HepG2 (cell line): ENCODE measurements around the gene MYO6. TPM values are rescaled to one million over a fixed set of nuclear protein-coding genes. Genes with fewer than 3 reads are reported as not detected.

ENCODE experiments used
- ATAC-seq: fragments of 200-7000 bp; cut with Tn5 transposase; 3 replicates; pipeline ENCODE4 v1.9.1; 2020; ENCODE audit warnings: mild to moderate bottlenecking, moderate library complexity
- BruUV-seq: library from RNA; stranded (reverse); fragments of 400-500 nt; replicated peaks from 2 replicates; lab custom pipeline; 2021; lab: Mats Ljungman, UMichigan
- CTCF ChIA-PET: fragments of 300-600 bp; formaldehyde crosslinking; extraction: SDS; loops from one replicate; lab custom pipeline; 2021; ENCODE audit warnings: low total read pairs, inconsistent platforms, low intra/inter-chr PET ratio; lab: Yijun Ruan, JAX
- POLR2A ChIA-PET: fragments of 350-600 bp; sonication (Branson Sonifier 250); formaldehyde crosslinking; loops from one replicate; lab custom pipeline; 2020; ENCODE audit warnings: antibody characterized with exemption, inconsistent platforms; lab: Yijun Ruan, JAX
- DNase-seq: peaks from one replicate; pipeline ENCODE4 v3.0.0-alpha.2; 2015; ENCODE audit warnings: low spot score
- FAIRE-seq: peaks from 3 replicates; lab custom pipeline; 2011; peaks lifted over from hg19 to GRCh38; lab: Jason Lieb, UNC
- H2AFZ ChIP-seq: one replicate; pipeline ENCODE4 v1.6.1; 2011; ENCODE audit warnings: low read length, inconsistent platforms
- H3K27ac ChIP-seq: fragments of 300-600 bp; 3 replicates; pipeline ENCODE4 v1.8.0; 2011; ENCODE audit warnings: mixed run types, mild to moderate bottlenecking, mixed read lengths, low read length, inconsistent platforms; ENCODE audit not compliant: insufficient read depth; ENCODE audit errors: extremely low read length
- H3K27me3 ChIP-seq, 2 experiments: fragments of 200-600 bp in 1 of 2; 2 replicates in 1 of 2; 3 replicates in 1 of 2; pipeline versions ENCODE4 v1.6.0 to v1.8.0; 2011; ENCODE audit warnings: low read length in 2 of 2, mild to moderate bottlenecking in 2 of 2, moderate library complexity in 2 of 2, inconsistent platforms in 1 of 2; ENCODE audit not compliant: insufficient read depth in 2 of 2, control insufficient read depth in 1 of 2
- H3K36me3 ChIP-seq, 2 experiments: fragments of 200-600 bp in 1 of 2; replicated peaks in 1 of 2; 2 replicates in 1 of 2; 3 replicates in 1 of 2; pipeline versions ENCODE4 v1.5.1 to v1.8.0; 2011; ENCODE audit warnings: low read length in 2 of 2, inconsistent platforms in 1 of 2; ENCODE audit not compliant: insufficient read depth in 2 of 2, control insufficient read depth in 1 of 2
- H3K4me1 ChIP-seq: 2 replicates; pipeline ENCODE4 v1.5.1; 2012; ENCODE audit warnings: low read length, inconsistent platforms; ENCODE audit not compliant: insufficient read depth
- H3K4me2 ChIP-seq: 2 replicates; pipeline ENCODE4 v1.6.0; 2011; ENCODE audit warnings: low read depth, low read length, inconsistent platforms
- H3K4me3 ChIP-seq, 3 experiments: fragments of 200-600 bp in 1 of 3; sonication (generic), shearing (Covaris generic) in 1 of 3; replicated peaks in 1 of 3; 2 replicates each; pipeline ENCODE4 v1.5.1; 2011 to 2016; ENCODE audit warnings: low read length in 3 of 3, inconsistent platforms in 2 of 3, low read depth in 2 of 3, mild to moderate bottlenecking in 2 of 3, control low read depth in 1 of 3, mixed read lengths in 1 of 3; ENCODE audit not compliant: insufficient read depth in 1 of 3
- H3K79me2 ChIP-seq: one replicate; pipeline ENCODE4 v1.6.1; 2011; ENCODE audit warnings: low read length, inconsistent platforms; ENCODE audit not compliant: insufficient read depth
- H3K9ac ChIP-seq: 2 replicates; pipeline ENCODE4 v1.6.0; 2011; ENCODE audit warnings: mild to moderate bottlenecking, low read depth, low read length, inconsistent platforms; ENCODE audit not compliant: insufficient read depth
- H3K9me3 ChIP-seq: 2 replicates; pipeline ENCODE4 v1.5.1; 2012; ENCODE audit warnings: mild to moderate bottlenecking, low read length
- H4K20me1 ChIP-seq: 2 replicates; pipeline ENCODE4 v1.6.0; 2011; ENCODE audit warnings: inconsistent platforms, mild to moderate bottlenecking, low read length, moderate library complexity; ENCODE audit not compliant: insufficient read depth
- BORCS8-MEF2B ChIP-seq: sonication (generic); formaldehyde crosslinking; IDR thresholded peaks from 2 replicates; pipeline ENCODE4 v1.8.0; 2022; ENCODE audit warnings: mild to moderate bottlenecking, missing genetic modification reagents
- DRAP1 ChIP-seq: IDR thresholded peaks from 2 replicates; pipeline ENCODE4 v1.6.1; 2016; ENCODE audit warnings: missing genetic modification reagents, missing compliant biosample characterization
- MAF1 ChIP-seq: sonication (generic); formaldehyde crosslinking; IDR thresholded peaks from 2 replicates; pipeline ENCODE4 v1.5.0; 2020; ENCODE audit warnings: missing genetic modification reagents, borderline replicate concordance
- MAFK ChIP-seq, 2 experiments: IDR thresholded peaks in 1 of 2; conservative IDR thresholded peaks in 1 of 2; 2 replicates each; pipeline ENCODE4 v1.6.1; 2011; ENCODE audit warnings: improper control_type of control experiment in 2 of 2, low read length in 2 of 2
- NFIC ChIP-seq: IDR thresholded peaks from 2 replicates; pipeline ENCODE4 v1.6.1; 2012; ENCODE audit warnings: mild to moderate bottlenecking, low read length, inconsistent platforms
- RFX1 ChIP-seq: fragments of 450-650 bp; IDR thresholded peaks from 2 replicates; pipeline ENCODE4 v1.6.1; 2017
- TCF7L2 ChIP-seq: IDR thresholded peaks from 2 replicates; pipeline ENCODE4 v1.6.1; 2011; ENCODE audit warnings: mild to moderate bottlenecking, low read depth, low read length, moderate library complexity
- ZBTB38 ChIP-seq: sonication (generic); formaldehyde crosslinking; IDR thresholded peaks from 2 replicates; pipeline ENCODE4 v1.5.1; 2020; ENCODE audit warnings: mild to moderate bottlenecking, missing genetic modification reagents
- ZFP82 ChIP-seq: sonication (generic); formaldehyde crosslinking; IDR thresholded peaks from 2 replicates; pipeline ENCODE4 v1.5.1; 2020; ENCODE audit warnings: mild to moderate bottlenecking, missing genetic modification reagents, borderline replicate concordance
- ZMYM2 ChIP-seq: sonication (generic); formaldehyde crosslinking; IDR thresholded peaks from 2 replicates; pipeline ENCODE4 v1.8.0; 2022; ENCODE audit warnings: mild to moderate bottlenecking, missing genetic modification reagents
- ZNF232 ChIP-seq: sonication (generic); formaldehyde crosslinking; IDR thresholded peaks from 2 replicates; pipeline ENCODE4 v1.4.0; 2020; ENCODE audit warnings: missing genetic modification reagents, borderline replicate concordance
- in situ Hi-C: cut with HindIII; loops from 2 replicates; pipeline ENCODE4 v1.10.0; 2017; ENCODE audit warnings: low pct_unique_long_range_greater_than_20kb; ENCODE audit not compliant: extremely low pct_ligation_motif_present
- intact Hi-C: fragments of 100-400 bp; cut with micrococcal nuclease; formaldehyde crosslinking; loops from one replicate; pipeline ENCODE4 v1.10.0; 2022; ENCODE audit not compliant: unreplicated experiment
- polyA plus RNA-seq, 8 experiments: library from polyadenylated mRNA; depleted of rRNA in 3 of 8; stranded (reverse) in 7 of 8; unstranded in 1 of 8; fragments of >200 nt; fragmentation: Illumina TruSeq in 4 of 8; extraction: Trizol in 4 of 8; gene quantifications; 2 replicates each; pipeline versions ENCODE4 v1.2.1 to v1.2.3, GENCODE V29; 2011 to 2016; ENCODE audit warnings: low read depth in 4 of 8, missing spikeins in 1 of 8, mixed read lengths in 1 of 8; ENCODE audit not compliant: insufficient read depth in 1 of 8
- total RNA-seq, 5 experiments: library from RNA; depleted of rRNA; stranded (reverse); fragments of >200 nt; fragmentation: Illumina TruSeq; extraction: Trizol; gene quantifications; 2 replicates each; pipeline ENCODE4 v1.2.3, GENCODE V29; 2016; ENCODE audit warnings: low read depth in 1 of 5
- TF ChIP-seq, protein P1 (sequence below): sonication (generic); formaldehyde crosslinking; IDR thresholded peaks from 2 replicates; pipeline ENCODE4 v1.4.0; 2020; ENCODE audit warnings: missing genetic modification reagents

MYO6 gene
- total and polyA plus RNA-seq, 2 of the 13 experiments (the other 11 are each of a cell fraction or from before 2014, with no cell fraction given), result 5.4 to 7.5 TPM

DNA sequence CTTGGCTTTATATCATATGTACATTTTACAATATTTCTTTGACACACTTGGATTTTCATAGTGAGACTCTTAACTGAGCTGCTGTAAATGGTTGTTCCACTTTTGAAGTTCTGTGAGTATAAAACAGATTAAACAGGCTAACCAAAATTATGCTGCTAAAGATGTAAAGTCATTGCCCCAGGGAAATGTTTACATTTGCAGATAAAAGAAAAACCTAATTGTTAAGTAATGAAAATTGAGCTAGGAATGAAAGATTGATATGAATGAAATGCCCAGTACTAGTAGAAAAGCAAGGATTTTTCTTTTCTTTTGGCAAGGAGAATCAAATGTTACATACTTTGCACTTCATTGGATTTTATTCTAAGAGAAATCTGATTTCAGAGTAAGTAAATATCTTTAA, 164.0 kb downstream of the MYO6 start:
- Histone ChIP-seq H3K79me2 (no peaks in the 10 kb centered on the region), H2AFZ (no peak overlapping the region), H3K9ac (no peak overlapping the region), H3K36me3 (0 out of 5 replicates have a peak, but pooled peaks cover 0 to 5% of the 10 kb centered on the region in 2 experiments), H3K27me3 (no peaks in the 10 kb centered on the region), H4K20me1 (no peaks in the 10 kb centered on the region), H3K4me1 (no peaks in the 10 kb centered on the region), H3K9me3 (no peaks in the 10 kb centered on the region), H3K4me3 (no peak overlapping the region), H3K4me2 (no peak overlapping the region), H3K27ac (no peak overlapping the region)
- intact Hi-C loops, result no loop called here
- ChIA-PET CTCF (no interaction called here), POLR2A (no interaction called here)
- ATAC-seq (no peak), DNase-seq (no peak), FAIRE-seq (no peak)
- no peak for TF ChIP-seq MAFK (conservative IDR thresholded peaks at IDR 0.05 in 1 of 2, IDR thresholded peaks at IDR 0.05 in 1 of 2; ENCODE audit: low read length in 2 of 2)
- TF ChIP-seq NFIC, result no peak
- TF ChIP-seq BORCS8-MEF2B (CRISPR knock-in tag), result no peak
- no peak for TF ChIP-seq ZFP82 (CRISPR knock-in tag)
- no peak for TF ChIP-seq MAF1
- no peak for TF ChIP-seq RFX1
- no peak for TF ChIP-seq ZBTB38
- TF ChIP-seq ZNF232, result no peak
- TF ChIP-seq DRAP1 (CRISPR knock-in tag), result no peak
- TF ChIP-seq ZMYM2, result no peak
- TF ChIP-seq, protein P1, sequence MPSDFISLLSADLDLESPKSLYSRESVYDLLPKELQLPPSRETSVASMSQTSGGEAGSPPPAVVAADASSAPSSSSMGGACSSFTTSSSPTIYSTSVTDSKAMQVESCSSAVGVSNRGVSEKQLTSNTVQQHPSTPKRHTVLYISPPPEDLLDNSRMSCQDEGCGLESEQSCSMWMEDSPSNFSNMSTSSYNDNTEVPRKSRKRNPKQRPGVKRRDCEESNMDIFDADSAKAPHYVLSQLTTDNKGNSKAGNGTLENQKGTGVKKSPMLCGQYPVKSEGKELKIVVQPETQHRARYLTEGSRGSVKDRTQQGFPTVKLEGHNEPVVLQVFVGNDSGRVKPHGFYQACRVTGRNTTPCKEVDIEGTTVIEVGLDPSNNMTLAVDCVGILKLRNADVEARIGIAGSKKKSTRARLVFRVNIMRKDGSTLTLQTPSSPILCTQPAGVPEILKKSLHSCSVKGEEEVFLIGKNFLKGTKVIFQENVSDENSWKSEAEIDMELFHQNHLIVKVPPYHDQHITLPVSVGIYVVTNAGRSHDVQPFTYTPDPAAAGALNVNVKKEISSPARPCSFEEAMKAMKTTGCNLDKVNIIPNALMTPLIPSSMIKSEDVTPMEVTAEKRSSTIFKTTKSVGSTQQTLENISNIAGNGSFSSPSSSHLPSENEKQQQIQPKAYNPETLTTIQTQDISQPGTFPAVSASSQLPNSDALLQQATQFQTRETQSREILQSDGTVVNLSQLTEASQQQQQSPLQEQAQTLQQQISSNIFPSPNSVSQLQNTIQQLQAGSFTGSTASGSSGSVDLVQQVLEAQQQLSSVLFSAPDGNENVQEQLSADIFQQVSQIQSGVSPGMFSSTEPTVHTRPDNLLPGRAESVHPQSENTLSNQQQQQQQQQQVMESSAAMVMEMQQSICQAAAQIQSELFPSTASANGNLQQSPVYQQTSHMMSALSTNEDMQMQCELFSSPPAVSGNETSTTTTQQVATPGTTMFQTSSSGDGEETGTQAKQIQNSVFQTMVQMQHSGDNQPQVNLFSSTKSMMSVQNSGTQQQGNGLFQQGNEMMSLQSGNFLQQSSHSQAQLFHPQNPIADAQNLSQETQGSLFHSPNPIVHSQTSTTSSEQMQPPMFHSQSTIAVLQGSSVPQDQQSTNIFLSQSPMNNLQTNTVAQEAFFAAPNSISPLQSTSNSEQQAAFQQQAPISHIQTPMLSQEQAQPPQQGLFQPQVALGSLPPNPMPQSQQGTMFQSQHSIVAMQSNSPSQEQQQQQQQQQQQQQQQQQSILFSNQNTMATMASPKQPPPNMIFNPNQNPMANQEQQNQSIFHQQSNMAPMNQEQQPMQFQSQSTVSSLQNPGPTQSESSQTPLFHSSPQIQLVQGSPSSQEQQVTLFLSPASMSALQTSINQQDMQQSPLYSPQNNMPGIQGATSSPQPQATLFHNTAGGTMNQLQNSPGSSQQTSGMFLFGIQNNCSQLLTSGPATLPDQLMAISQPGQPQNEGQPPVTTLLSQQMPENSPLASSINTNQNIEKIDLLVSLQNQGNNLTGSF (CRISPR knock-in tag), result no peak
- no peak for TF ChIP-seq TCF7L2
- BruUV-seq, result no TSS peak
- in situ Hi-C loops, result no loop called here
